ENCODE measurements around the gene GUCY1A2.

GUCY1A2 gene

DNA sequence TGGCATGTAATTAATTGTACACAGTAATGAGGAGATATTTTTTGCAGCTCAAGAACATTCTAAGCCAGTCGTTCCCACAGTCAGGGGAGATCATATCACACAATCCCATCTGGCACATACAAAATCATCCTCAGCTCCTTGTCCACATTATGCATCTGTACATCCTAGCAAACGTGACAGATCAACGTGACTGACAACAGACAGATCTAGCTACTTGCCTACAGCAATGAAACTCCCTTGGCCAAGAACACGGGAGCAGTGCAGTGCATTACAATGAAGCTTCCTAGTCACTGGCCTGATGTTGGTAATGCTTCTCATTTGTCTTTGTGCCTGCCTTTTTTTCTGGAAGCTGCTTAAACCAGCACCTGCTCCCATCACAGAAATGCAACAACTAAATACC is 24.5 kb upstream of the GUCY1A2 start:
- ChIA-PET CTCF (interaction anchor here (0.9 to 1.6 kb wide), 4 partner anchors 9 to 72 kb away, joined by 3 to 6 read pairs (median 4); no protein-coding TSS in a partner anchor), POLR2A (no interaction called here)
- TF ChIP-seq, protein P1, sequence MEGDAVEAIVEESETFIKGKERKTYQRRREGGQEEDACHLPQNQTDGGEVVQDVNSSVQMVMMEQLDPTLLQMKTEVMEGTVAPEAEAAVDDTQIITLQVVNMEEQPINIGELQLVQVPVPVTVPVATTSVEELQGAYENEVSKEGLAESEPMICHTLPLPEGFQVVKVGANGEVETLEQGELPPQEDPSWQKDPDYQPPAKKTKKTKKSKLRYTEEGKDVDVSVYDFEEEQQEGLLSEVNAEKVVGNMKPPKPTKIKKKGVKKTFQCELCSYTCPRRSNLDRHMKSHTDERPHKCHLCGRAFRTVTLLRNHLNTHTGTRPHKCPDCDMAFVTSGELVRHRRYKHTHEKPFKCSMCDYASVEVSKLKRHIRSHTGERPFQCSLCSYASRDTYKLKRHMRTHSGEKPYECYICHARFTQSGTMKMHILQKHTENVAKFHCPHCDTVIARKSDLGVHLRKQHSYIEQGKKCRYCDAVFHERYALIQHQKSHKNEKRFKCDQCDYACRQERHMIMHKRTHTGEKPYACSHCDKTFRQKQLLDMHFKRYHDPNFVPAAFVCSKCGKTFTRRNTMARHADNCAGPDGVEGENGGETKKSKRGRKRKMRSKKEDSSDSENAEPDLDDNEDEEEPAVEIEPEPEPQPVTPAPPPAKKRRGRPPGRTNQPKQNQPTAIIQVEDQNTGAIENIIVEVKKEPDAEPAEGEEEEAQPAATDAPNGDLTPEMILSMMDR (IDR thresholded peaks at IDR 0.05; ENCODE audit: control extremely low read depth, extremely low read depth, low read depth, missing control alignments), result no peak
- DNase-seq (ENCODE audit: extremely low spot score), result no peak

DNA sequence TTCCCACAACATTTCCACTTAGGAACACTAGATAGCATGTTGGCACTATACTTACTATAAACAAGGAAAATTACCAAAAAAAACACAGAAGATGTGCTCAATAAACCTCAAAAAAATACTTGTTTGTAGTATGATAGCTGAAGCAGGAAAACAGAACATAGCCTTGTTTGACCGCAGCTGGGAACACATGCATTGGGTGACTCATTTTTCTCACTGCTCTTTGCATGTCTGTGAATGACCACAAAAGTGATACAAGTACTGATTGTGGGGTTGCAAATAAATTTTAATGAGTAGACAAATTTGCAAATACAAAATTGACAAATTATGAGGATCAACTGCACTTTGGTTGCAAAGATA is 22.8 kb upstream of the GUCY1A2 start:
- POLR2A ChIA-PET, result no interaction called here
- TF ChIP-seq, protein P1 (IDR thresholded peaks at IDR 0.05; ENCODE audit: control extremely low read depth, extremely low read depth, low read depth, missing control alignments), result no peak
- CTCF ChIA-PET, result interaction anchor here (1.0 to 1.8 kb wide), 5 partner anchors 13 to 191 kb away, joined by 3 to 6 read pairs (median 3); no protein-coding TSS in a partner anchor
- no peak for DNase-seq (ENCODE audit: extremely low spot score)

DNA sequence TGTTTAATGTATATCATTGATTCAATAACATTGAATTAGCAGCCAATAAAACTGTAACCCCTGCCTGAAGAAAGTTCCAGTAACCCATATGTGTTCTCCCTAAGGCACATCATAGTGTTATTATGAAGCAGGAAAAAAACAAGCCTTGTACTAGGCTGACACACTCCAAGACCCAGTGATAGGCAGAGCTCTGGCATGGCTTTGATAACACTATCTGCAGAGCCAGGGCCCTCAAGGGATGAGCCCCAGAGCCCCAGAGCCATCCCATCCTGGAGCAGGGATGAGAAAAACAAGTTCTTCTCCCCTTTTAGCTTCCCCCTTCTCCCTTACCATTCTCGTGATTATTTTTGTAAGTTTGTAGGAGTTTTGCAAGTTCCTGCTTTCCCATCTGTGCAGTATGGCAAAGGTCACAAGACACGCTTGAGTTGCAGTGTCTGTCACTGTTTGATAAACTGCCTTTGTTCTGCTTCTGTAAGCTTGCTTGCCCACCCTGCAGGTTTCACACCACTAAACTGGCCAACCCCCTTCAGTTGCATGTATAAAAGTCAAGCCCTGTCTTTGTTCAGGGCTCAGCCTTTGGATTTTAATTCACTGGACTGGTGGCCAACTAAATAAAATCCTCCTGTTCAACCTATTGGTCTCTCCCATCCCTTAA is 22.3 kb upstream of the GUCY1A2 start:
- TF ChIP-seq, protein P1 (IDR thresholded peaks at IDR 0.05; ENCODE audit: control extremely low read depth, extremely low read depth, low read depth, missing control alignments), result no peak
- ChIA-PET POLR2A (no interaction called here), CTCF (interaction anchor here (0.7 to 1.8 kb wide), 7 partner anchors 13 to 953 kb away, joined by 3 to 6 read pairs (median 3); no protein-coding TSS in a partner anchor)
- DNase-seq (ENCODE audit: extremely low spot score), result no peak

- TF ChIP-seq, protein P1 (IDR thresholded peaks at IDR 0.05; ENCODE audit: control extremely low read depth, extremely low read depth, low read depth, missing control alignments), result no peak
- ChIA-PET CTCF (interaction anchor here (1.1 to 1.2 kb wide), 2 partner anchors 9 to 12 kb away, joined by 3 read pairs; no protein-coding TSS in a partner anchor), POLR2A (no interaction called here)
- no peak for DNase-seq (ENCODE audit: extremely low spot score)
Observed at GRCh38 chr11:107025673-107026072, 7.4 kb upstream of the GUCY1A2 start.

- DNase-seq (ENCODE audit: extremely low spot score), result no peak
- TF ChIP-seq, protein P1 (IDR thresholded peaks at IDR 0.05; ENCODE audit: control extremely low read depth, extremely low read depth, low read depth, missing control alignments), result no peak
- CTCF ChIA-PET, result interaction anchor here (1.2 kb wide), 1 partner anchor 19 kb away, joined by 4 read pairs; no protein-coding TSS in a partner anchor
- POLR2A ChIA-PET, result no interaction called here
Observed at GRCh38 chr11:107020594-107020993, 2.3 kb upstream of the GUCY1A2 start.

GRCh38 chr11:107018902-107019493 is 722 bp upstream of the GUCY1A2 start:
- DNase-seq (ENCODE audit: extremely low spot score), result peak; percentile 52
- ChIA-PET CTCF (interaction anchor here (0.7 to 1.3 kb wide), 3 partner anchors 17 to 22 kb away, joined by 3 to 4 read pairs (median 3); no protein-coding TSS in a partner anchor), POLR2A (no interaction called here)
- TF ChIP-seq, protein P1 (IDR thresholded peaks at IDR 0.05; ENCODE audit: control extremely low read depth, extremely low read depth, low read depth, missing control alignments), result no peak

Measured in GM10248 (cell line).